Smooth muscle cell (in vitro differentiated cells): ENCODE results near the gene LCN15. TPM values are rescaled to one million over a fixed set of nuclear protein-coding genes. Genes with fewer than 3 reads are reported as not detected.

Source experiments
- DNase-seq: peaks from one replicate; lab custom pipeline; 2025; ENCODE audit not compliant: unreplicated experiment; lab: John Stamatoyannopoulos, UW
- H2AFZ ChIP-seq: fragments of 200-600 bp; sonication (generic); 2 replicates; pipeline ENCODE4 v1.6.0; 2016; ENCODE audit warnings: antibody characterized with exemption, low read depth, mild to moderate bottlenecking
- H3F3A ChIP-seq: fragments of 200-600 bp; sonication (generic); 2 replicates; pipeline ENCODE4 v1.6.0; 2017; ENCODE audit warnings: antibody characterized with exemption, low read depth
- H3K27ac ChIP-seq: fragments of 200-600 bp; sonication (generic); 2 replicates; pipeline ENCODE4 v1.5.1; 2016; ENCODE audit warnings: low read depth, mild to moderate bottlenecking
- H3K27me3 ChIP-seq: fragments of 200-600 bp; sonication (generic); 2 replicates; pipeline ENCODE4 v1.6.1; 2016; ENCODE audit warnings: low read depth, mild to moderate bottlenecking
- H3K36me3 ChIP-seq: fragments of 200-600 bp; sonication (generic); 2 replicates; pipeline ENCODE4 v1.5.1; 2016; ENCODE audit warnings: low read depth
- H3K4me1 ChIP-seq: fragments of 200-600 bp; sonication (generic); 2 replicates; pipeline ENCODE4 v1.5.1; 2016; ENCODE audit warnings: low read depth
- H3K4me2 ChIP-seq: fragments of 200-600 bp; sonication (generic); 2 replicates; pipeline ENCODE4 v1.6.0; 2016; ENCODE audit warnings: mild to moderate bottlenecking
- H3K4me3 ChIP-seq: fragments of 200-600 bp; sonication (generic); 2 replicates; pipeline ENCODE4 v1.5.1; 2016; ENCODE audit warnings: mild to moderate bottlenecking
- H3K79me2 ChIP-seq: fragments of 200-600 bp; sonication (generic); 2 replicates; pipeline ENCODE4 v1.6.0; 2016; ENCODE audit warnings: low read depth, mild to moderate bottlenecking
- H3K9ac ChIP-seq: fragments of 200-600 bp; sonication (generic); 2 replicates; pipeline ENCODE4 v1.6.0; 2016; ENCODE audit warnings: low read depth
- H3K9me3 ChIP-seq: fragments of 200-600 bp; sonication (generic); replicated peaks from 2 replicates; pipeline ENCODE4 v1.5.1; 2016; ENCODE audit warnings: low read depth
- H4K20me1 ChIP-seq: fragments of 200-600 bp; sonication (generic); 2 replicates; pipeline ENCODE4 v1.6.0; 2016; ENCODE audit warnings: low read depth
- WGBS: methylation state at CpG from one replicate; pipeline ENCODE4 v1.1.7; 2016; ENCODE audit warnings: low lambda C conversion rate; 5-methylcytosine and 5-hydroxymethylcytosine counted together
- polyA plus RNA-seq: library from polyadenylated mRNA; unstranded; fragments of >200 nt; fragmentation: Nextera tagmentation; extraction: Ambion mirVana; gene quantifications from 2 replicates; pipeline ENCODE4 v1.2.1, GENCODE V29; 2016
- total RNA-seq: library from RNA; depleted of rRNA; stranded (reverse); fragments of >200 nt; gene quantifications from 2 replicates; pipeline ENCODE4 v1.2.3, GENCODE V29; 2014
- TF ChIP-seq, protein P1 (sequence below): fragments of 200-600 bp; sonication (generic); IDR thresholded peaks from 2 replicates; pipeline ENCODE4 v1.5.1; 2017; ENCODE audit warnings: borderline replicate concordance, mild to moderate bottlenecking, antibody characterized with exemption; ENCODE audit not compliant: insufficient read depth, poor library complexity, severe bottlenecking

LCN15 gene
- total and polyA plus RNA-seq, 2 experiments from 2014 or later: not detected

DNA sequence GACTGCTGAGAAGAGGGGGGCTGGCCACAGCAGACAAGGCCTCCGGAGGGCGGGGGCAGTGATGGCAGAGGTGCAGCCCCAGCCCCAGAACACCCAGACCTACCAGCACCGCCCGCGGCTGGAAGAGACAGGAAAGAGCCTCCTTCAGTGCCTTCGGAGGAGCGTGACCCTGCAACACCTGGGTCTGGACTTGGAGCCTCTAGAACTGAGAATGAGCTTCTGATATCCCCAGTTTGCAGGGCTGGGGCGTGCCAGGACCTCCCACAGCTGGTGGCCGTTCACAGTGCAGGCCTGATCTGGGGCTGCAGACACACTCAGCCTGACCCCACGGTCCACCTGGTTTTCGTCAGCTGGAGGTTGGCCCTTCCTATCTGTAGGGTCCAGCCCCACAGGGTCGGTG is 30.7 kb downstream of the LCN15 start:
- H3K4me3 ChIP-seq: no peak overlapping the region
- H3K9ac ChIP-seq: no peak overlapping the region
- H3K4me1 ChIP-seq: no peaks in the 10 kb centered on the region
- no peaks in the 10 kb centered on the region for H3K9me3 ChIP-seq
- TF ChIP-seq, protein P1, sequence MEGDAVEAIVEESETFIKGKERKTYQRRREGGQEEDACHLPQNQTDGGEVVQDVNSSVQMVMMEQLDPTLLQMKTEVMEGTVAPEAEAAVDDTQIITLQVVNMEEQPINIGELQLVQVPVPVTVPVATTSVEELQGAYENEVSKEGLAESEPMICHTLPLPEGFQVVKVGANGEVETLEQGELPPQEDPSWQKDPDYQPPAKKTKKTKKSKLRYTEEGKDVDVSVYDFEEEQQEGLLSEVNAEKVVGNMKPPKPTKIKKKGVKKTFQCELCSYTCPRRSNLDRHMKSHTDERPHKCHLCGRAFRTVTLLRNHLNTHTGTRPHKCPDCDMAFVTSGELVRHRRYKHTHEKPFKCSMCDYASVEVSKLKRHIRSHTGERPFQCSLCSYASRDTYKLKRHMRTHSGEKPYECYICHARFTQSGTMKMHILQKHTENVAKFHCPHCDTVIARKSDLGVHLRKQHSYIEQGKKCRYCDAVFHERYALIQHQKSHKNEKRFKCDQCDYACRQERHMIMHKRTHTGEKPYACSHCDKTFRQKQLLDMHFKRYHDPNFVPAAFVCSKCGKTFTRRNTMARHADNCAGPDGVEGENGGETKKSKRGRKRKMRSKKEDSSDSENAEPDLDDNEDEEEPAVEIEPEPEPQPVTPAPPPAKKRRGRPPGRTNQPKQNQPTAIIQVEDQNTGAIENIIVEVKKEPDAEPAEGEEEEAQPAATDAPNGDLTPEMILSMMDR: no peak
- H3F3A ChIP-seq: no peaks in the 10 kb centered on the region
- no peaks in the 10 kb centered on the region for H3K36me3 ChIP-seq
- DNase-seq: no peak
- WGBS: 90% methylated on average over 12 of the region's 12 CpGs
- H3K79me2 ChIP-seq: peaks cover 16% of the 10 kb centered on the region
- peaks cover 13% of the 10 kb centered on the region for H4K20me1 ChIP-seq
- no peak overlapping the region for H2AFZ ChIP-seq
- H3K27ac ChIP-seq: no peak overlapping the region
- H3K27me3 ChIP-seq: no peaks in the 10 kb centered on the region
- H3K4me2 ChIP-seq: no peak overlapping the region

DNA sequence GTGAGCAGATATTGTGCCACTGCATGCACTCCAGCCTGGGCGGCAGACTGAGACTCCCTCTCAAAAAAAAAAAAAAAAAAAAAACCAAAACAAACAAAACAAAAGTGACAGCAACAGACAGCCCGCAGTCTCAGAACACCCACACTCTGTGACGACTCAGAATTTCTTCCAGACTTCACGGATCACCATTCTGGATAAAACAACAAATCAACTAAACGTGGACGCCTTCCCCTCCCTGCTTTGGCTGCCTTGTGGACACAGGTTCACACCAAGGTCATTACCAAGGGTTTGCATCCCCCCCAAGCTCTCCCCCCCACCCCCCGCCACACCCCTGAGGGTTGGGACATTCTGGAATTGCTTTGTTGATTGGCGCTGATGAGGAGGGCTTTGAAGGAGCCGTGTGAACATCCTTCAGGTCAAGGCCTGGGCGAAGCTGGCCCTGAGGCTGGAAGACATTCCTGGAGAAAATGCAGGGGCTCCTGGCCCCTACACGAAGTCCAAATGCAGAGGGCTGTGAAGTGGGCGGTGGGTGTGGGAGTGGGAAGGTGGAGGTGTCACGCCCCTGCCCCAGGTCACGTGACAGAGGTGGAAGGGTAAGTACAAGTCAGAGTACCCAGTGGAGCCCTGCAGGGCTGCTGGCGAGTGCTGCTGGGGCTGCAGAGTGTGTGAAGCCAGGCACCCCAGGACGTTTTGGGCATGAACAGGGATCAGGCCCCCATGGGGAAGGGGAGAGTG is 31.7 kb downstream of the LCN15 start:
- peaks cover 3% of the 10 kb centered on the region for H3K4me1 ChIP-seq
- H3K4me2 ChIP-seq: no peak overlapping the region
- DNase-seq: no peak
- 56% methylated on average over 16 of the region's 16 CpGs for WGBS
- H3K4me3 ChIP-seq: no peak overlapping the region
- no peak overlapping the region for H3K27ac ChIP-seq
- no peaks in the 10 kb centered on the region for H3K9me3 ChIP-seq
- H3K9ac ChIP-seq: no peak overlapping the region
- no peaks in the 10 kb centered on the region for H3K36me3 ChIP-seq
- H2AFZ ChIP-seq: no peak overlapping the region
- TF ChIP-seq, protein P1: no peak
- H4K20me1 ChIP-seq: peaks cover 16% of the 10 kb centered on the region
- no peaks in the 10 kb centered on the region for H3K27me3 ChIP-seq
- H3K79me2 ChIP-seq: peaks cover 24% of the 10 kb centered on the region
- no peaks in the 10 kb centered on the region for H3F3A ChIP-seq

DNA sequence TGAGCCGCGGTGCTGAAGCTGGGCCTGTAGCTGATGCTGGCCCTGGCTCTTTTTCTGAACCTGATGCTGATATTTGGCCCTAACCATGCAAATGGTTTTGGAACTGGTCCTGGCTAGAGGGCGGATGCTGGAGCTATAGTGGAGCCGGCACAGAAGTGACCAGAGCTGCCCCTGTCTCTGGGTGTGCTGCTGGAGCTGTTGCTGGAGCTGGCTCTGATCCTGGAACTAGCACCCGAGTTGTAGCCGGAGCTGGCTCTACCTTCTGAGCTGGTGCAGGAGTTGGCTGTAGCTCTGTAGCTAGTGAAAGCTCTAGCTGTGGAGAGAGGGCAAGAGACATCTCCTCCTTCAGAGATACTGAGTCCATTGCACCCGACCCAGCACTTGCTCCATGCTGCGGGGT is 34.4 kb downstream of the LCN15 start:
- H3K27ac ChIP-seq: no peak overlapping the region
- no peaks in the 10 kb centered on the region for H3K27me3 ChIP-seq
- H3K79me2 ChIP-seq: peaks cover 36% of the 10 kb centered on the region
- peaks cover 43% of the 10 kb centered on the region for H4K20me1 ChIP-seq
- H3K9ac ChIP-seq: no peak overlapping the region
- WGBS: 98% methylated on average over 8 of the region's 8 CpGs
- H2AFZ ChIP-seq: no peak overlapping the region
- peaks cover 17% of the 10 kb centered on the region for H3K4me1 ChIP-seq
- no peaks in the 10 kb centered on the region for H3K36me3 ChIP-seq
- no peak overlapping the region for H3K4me2 ChIP-seq
- H3K4me3 ChIP-seq: no peak overlapping the region
- H3K9me3 ChIP-seq: no peaks in the 10 kb centered on the region
- no peaks in the 10 kb centered on the region for H3F3A ChIP-seq
- TF ChIP-seq, protein P1: no peak
- no peak for DNase-seq

DNA sequence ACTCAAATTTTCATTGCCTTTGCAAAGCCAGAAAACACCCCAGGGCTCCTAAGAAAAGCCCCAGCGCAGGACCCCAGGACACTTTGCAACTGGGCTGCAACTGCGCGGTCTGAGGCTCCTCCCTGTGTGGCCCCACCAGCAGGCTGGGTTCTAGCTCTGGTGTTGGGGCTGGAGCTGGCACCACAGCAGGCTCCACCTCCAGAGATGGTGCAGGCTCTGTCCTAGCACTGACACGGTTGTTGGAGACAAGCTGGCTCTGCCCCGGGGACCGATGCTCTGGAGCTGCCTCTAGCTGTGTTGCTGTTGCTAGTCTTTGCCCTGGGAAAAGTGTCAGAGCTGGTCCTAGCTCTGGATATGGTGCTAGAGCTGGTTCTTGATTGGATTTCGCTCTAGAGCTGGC is 35.2 kb downstream of the LCN15 start:
- H3K9ac ChIP-seq: no peak overlapping the region
- H3K36me3 ChIP-seq: no peaks in the 10 kb centered on the region
- 79% methylated on average over 7 of the region's 7 CpGs for WGBS
- peak overlapping the region; percentile 97 for H3K4me2 ChIP-seq
- H3K27me3 ChIP-seq: no peaks in the 10 kb centered on the region
- no peak overlapping the region for H2AFZ ChIP-seq
- H3K4me1 ChIP-seq: peaks cover 17% of the 10 kb centered on the region
- H3F3A ChIP-seq: no peaks in the 10 kb centered on the region
- peak overlapping the region; percentile 98 for H3K4me3 ChIP-seq
- peaks cover 51% of the 10 kb centered on the region for H4K20me1 ChIP-seq
- DNase-seq: no peak
- no peak overlapping the region for H3K27ac ChIP-seq
- no peaks in the 10 kb centered on the region for H3K9me3 ChIP-seq
- H3K79me2 ChIP-seq: peaks cover 36% of the 10 kb centered on the region
- TF ChIP-seq, protein P1: no peak
